HepG2 (cell line): Measurements from ENCODE around the gene WBP2NL. TPM values are rescaled to one million over a fixed set of nuclear protein-coding genes. Genes with fewer than 3 reads are reported as not detected.
A peak's percentile ranks its signal among the peaks of the same experiment; 100 is the strongest.

ENCODE experiments used
- AFF4 ChIP-seq: sonication (generic); formaldehyde crosslinking; IDR thresholded peaks from 2 replicates; pipeline ENCODE4 v1.4.0; 2020; ENCODE audit warnings: missing genetic modification reagents
- CREBL2 ChIP-seq: sonication (generic); formaldehyde crosslinking; IDR thresholded peaks from 2 replicates; pipeline ENCODE4 v1.8.1; 2023; ENCODE audit warnings: missing genetic modification reagents, mild to moderate bottlenecking, borderline replicate concordance
- ETV5 ChIP-seq: IDR thresholded peaks from 2 replicates; pipeline ENCODE4 v1.6.1; 2018; ENCODE audit warnings: missing biosample characterization, missing genetic modification reagents, inconsistent platforms, borderline replicate concordance
- GABPA ChIP-seq, 2 experiments: IDR thresholded peaks; 2 replicates each; pipeline ENCODE4 v1.6.1; 2011 to 2016; ENCODE audit warnings: low read depth in 2 of 2, low read length in 1 of 2, missing biosample characterization in 1 of 2, missing genetic modification characterization in 1 of 2
- PCBP2 ChIP-seq: fragments of 200-400 bp; formaldehyde crosslinking; optimal IDR thresholded peaks from 2 replicates; pipeline ENCODE3; 2018; ENCODE audit warnings: low read length, low read depth; ENCODE audit not compliant: poor library complexity, severe bottlenecking
- PRDM4 ChIP-seq: sonication (generic); formaldehyde crosslinking; IDR thresholded peaks from 2 replicates; pipeline ENCODE4 v1.9.0; 2021; ENCODE audit warnings: missing genetic modification reagents, borderline replicate concordance
- SKI ChIP-seq: fragments of 450-650 bp; IDR thresholded peaks from one replicate; pipeline ENCODE4 v1.6.1; 2018; ENCODE audit warnings: mild to moderate bottlenecking; ENCODE audit not compliant: partially characterized antibody
- SMARCE1 ChIP-seq: fragments of 450-650 bp; IDR thresholded peaks from 2 replicates; pipeline ENCODE4 v1.6.1; 2017; ENCODE audit warnings: borderline replicate concordance
- TAF1 ChIP-seq: sonication (generic); formaldehyde crosslinking; IDR thresholded peaks from 2 replicates; pipeline ENCODE4 v1.4.0; 2020; ENCODE audit warnings: missing genetic modification reagents
- TBX2 ChIP-seq: sonication (generic); formaldehyde crosslinking; IDR thresholded peaks from 2 replicates; pipeline ENCODE4 v1.5.0; 2020; ENCODE audit warnings: missing genetic modification reagents, mild to moderate bottlenecking, borderline replicate concordance
- TMF1 ChIP-seq: sonication (generic); formaldehyde crosslinking; IDR thresholded peaks from 2 replicates; pipeline ENCODE4 v1.8.1; 2022; ENCODE audit warnings: low read depth, missing genetic modification reagents
- ZNF572 ChIP-seq: sonication (generic); formaldehyde crosslinking; IDR thresholded peaks from 2 replicates; pipeline ENCODE4 v1.5.1; 2020; ENCODE audit warnings: mild to moderate bottlenecking, missing genetic modification reagents
- polyA plus RNA-seq, 8 experiments: library from polyadenylated mRNA; depleted of rRNA in 3 of 8; stranded (reverse) in 7 of 8; unstranded in 1 of 8; fragments of >200 nt; fragmentation: Illumina TruSeq in 4 of 8; extraction: Trizol in 4 of 8; gene quantifications; 2 replicates each; pipeline versions ENCODE4 v1.2.1 to v1.2.3, GENCODE V29; 2011 to 2016; ENCODE audit warnings: low read depth in 4 of 8, missing spikeins in 1 of 8, mixed read lengths in 1 of 8; ENCODE audit not compliant: insufficient read depth in 1 of 8
- total RNA-seq, 5 experiments: library from RNA; depleted of rRNA; stranded (reverse); fragments of >200 nt; fragmentation: Illumina TruSeq; extraction: Trizol; gene quantifications; 2 replicates each; pipeline ENCODE4 v1.2.3, GENCODE V29; 2016; ENCODE audit warnings: low read depth in 1 of 5
- TF ChIP-seq, protein P1 (sequence below): sonication (generic); formaldehyde crosslinking; conservative IDR thresholded peaks from 2 replicates; pipeline ENCODE4 v1.5.0; 2020; ENCODE audit warnings: missing genetic modification reagents
- TF ChIP-seq, protein P2 (sequence below): sonication (generic); formaldehyde crosslinking; conservative IDR thresholded peaks from 2 replicates; pipeline ENCODE4 v1.4.0; 2020; ENCODE audit warnings: mild to moderate bottlenecking, missing genetic modification reagents, moderate library complexity
- TF ChIP-seq, protein P3 (sequence below): sonication (generic); formaldehyde crosslinking; IDR thresholded peaks from 2 replicates; pipeline ENCODE4 v1.5.0; 2020; ENCODE audit warnings: missing genetic modification reagents

The WBP2NL gene
- total and polyA plus RNA-seq, 2 of the 13 experiments (the other 11 are each of a cell fraction or from before 2014, with no cell fraction given), result not detected

DNA sequence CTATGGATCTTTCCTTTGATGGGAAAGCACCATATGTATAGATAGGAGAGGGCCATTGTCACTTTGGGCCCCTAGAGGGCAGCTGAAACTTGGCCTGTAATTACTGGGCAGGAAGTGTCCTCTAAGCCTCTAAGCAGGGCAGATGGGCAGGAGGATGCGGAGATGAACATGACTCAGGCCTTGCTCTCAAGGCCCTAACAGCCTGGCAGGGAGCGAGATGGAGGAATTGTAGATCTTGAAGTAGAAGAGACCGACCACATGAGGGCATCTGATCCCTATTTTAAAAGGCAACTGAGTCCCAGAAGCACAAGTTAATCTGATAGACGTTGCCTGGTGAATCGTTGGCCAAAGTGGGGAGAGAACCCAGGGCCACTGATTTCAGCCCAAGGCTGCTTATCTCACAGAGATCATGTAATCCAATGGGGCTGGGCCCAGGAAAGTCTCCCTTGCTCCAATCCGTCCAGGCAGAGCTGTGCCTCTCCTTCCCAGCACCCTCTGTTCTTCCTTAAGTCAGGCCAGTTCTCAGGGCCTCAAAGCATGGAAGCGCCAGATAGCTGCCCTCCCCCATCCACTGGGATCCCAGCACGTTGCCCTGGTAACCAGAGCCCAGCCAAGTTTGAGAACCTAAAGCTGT is 31.9 kb upstream of the WBP2NL start (continued):
- TF ChIP-seq, protein P1, sequence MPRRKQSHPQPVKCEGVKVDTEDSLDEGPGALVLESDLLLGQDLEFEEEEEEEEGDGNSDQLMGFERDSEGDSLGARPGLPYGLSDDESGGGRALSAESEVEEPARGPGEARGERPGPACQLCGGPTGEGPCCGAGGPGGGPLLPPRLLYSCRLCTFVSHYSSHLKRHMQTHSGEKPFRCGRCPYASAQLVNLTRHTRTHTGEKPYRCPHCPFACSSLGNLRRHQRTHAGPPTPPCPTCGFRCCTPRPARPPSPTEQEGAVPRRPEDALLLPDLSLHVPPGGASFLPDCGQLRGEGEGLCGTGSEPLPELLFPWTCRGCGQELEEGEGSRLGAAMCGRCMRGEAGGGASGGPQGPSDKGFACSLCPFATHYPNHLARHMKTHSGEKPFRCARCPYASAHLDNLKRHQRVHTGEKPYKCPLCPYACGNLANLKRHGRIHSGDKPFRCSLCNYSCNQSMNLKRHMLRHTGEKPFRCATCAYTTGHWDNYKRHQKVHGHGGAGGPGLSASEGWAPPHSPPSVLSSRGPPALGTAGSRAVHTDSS (CRISPR knock-in tag), result no peak
- no peak for TF ChIP-seq AFF4
- TF ChIP-seq SKI, result no peak
- no peak for TF ChIP-seq TMF1 (CRISPR knock-in tag)
- TF ChIP-seq TAF1, result no peak
- TF ChIP-seq GABPA (IDR thresholded peaks at IDR 0.05; ENCODE audit: low read depth, low read length), result no peak
- 0 out of 2 replicates have a peak, but pooled peaks have one; percentile 18 for TF ChIP-seq GABPA (CRISPR knock-in tag; IDR thresholded peaks at IDR 0.05; ENCODE audit: low read depth)
- TF ChIP-seq ZNF572, result no peak
- TF ChIP-seq, protein P2, sequence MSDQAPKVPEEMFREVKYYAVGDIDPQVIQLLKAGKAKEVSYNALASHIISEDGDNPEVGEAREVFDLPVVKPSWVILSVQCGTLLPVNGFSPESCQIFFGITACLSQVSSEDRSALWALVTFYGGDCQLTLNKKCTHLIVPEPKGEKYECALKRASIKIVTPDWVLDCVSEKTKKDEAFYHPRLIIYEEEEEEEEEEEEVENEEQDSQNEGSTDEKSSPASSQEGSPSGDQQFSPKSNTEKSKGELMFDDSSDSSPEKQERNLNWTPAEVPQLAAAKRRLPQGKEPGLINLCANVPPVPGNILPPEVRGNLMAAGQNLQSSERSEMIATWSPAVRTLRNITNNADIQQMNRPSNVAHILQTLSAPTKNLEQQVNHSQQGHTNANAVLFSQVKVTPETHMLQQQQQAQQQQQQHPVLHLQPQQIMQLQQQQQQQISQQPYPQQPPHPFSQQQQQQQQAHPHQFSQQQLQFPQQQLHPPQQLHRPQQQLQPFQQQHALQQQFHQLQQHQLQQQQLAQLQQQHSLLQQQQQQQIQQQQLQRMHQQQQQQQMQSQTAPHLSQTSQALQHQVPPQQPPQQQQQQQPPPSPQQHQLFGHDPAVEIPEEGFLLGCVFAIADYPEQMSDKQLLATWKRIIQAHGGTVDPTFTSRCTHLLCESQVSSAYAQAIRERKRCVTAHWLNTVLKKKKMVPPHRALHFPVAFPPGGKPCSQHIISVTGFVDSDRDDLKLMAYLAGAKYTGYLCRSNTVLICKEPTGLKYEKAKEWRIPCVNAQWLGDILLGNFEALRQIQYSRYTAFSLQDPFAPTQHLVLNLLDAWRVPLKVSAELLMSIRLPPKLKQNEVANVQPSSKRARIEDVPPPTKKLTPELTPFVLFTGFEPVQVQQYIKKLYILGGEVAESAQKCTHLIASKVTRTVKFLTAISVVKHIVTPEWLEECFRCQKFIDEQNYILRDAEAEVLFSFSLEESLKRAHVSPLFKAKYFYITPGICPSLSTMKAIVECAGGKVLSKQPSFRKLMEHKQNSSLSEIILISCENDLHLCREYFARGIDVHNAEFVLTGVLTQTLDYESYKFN (CRISPR knock-in tag), result no peak
- no peak for TF ChIP-seq TBX2 (CRISPR knock-in tag)
- TF ChIP-seq PRDM4 (CRISPR knock-in tag), result no peak
- peak; percentile 91 for TF ChIP-seq ETV5 (CRISPR knock-in tag)
- TF ChIP-seq, protein P3, sequence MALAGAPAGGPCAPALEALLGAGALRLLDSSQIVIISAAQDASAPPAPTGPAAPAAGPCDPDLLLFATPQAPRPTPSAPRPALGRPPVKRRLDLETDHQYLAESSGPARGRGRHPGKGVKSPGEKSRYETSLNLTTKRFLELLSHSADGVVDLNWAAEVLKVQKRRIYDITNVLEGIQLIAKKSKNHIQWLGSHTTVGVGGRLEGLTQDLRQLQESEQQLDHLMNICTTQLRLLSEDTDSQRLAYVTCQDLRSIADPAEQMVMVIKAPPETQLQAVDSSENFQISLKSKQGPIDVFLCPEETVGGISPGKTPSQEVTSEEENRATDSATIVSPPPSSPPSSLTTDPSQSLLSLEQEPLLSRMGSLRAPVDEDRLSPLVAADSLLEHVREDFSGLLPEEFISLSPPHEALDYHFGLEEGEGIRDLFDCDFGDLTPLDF (CRISPR knock-in tag), result no peak
- no peak for TF ChIP-seq PCBP2
- TF ChIP-seq CREBL2, result no peak
- TF ChIP-seq SMARCE1, result no peak
